ENCODE measurements around the gene DNAJC9. TPM values are rescaled to one million over a fixed set of nuclear protein-coding genes. Genes with fewer than 3 reads are reported as not detected.

DNAJC9 gene
- total RNA-seq, 1 donor, result 41.0 TPM

DNA sequence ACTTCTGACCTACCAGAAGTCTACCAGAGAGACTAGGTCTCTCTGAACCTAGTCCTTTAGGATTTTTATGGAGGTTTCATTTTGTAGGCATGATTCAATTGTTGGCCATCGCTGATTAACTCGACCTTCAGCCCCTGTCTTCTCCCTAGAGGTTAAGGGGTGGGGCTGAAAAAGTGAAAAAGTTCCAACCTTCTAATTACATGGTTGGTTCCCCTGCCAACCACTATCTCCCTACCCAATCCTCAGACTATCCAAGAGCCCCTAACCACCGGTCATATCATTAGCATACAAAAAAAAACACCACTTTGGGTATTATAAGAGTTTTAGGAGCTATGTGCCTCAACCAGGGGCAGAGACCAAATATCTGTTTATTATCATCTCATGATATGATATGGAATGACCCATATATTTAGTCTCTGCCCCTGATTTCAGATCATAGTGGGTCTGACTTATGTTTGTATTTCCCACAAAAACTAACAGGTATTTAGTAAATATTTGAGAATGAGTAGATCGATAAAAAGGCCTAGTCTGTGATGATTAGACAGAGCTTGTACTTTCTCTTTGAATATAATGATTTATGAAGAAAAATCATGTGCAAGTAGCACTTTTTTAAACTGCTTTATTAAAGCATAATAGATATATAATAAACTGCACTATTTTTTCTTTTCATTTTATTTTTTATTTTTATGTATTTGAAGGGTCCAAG is 35.8 kb downstream of the DNAJC9 start:
- no peak for DNase-seq (ENCODE audit: low read depth)
- H3K4me3 ChIP-seq (ENCODE audit: low read depth, low read length), result no peak overlapping the region
- TF ChIP-seq, protein P1, sequence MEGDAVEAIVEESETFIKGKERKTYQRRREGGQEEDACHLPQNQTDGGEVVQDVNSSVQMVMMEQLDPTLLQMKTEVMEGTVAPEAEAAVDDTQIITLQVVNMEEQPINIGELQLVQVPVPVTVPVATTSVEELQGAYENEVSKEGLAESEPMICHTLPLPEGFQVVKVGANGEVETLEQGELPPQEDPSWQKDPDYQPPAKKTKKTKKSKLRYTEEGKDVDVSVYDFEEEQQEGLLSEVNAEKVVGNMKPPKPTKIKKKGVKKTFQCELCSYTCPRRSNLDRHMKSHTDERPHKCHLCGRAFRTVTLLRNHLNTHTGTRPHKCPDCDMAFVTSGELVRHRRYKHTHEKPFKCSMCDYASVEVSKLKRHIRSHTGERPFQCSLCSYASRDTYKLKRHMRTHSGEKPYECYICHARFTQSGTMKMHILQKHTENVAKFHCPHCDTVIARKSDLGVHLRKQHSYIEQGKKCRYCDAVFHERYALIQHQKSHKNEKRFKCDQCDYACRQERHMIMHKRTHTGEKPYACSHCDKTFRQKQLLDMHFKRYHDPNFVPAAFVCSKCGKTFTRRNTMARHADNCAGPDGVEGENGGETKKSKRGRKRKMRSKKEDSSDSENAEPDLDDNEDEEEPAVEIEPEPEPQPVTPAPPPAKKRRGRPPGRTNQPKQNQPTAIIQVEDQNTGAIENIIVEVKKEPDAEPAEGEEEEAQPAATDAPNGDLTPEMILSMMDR (IDR thresholded peaks at IDR 0.05; ENCODE audit: insufficient read depth, low read length), result no peak

GRCh38 chr10:73210395-73211105 is 36.5 kb downstream of the DNAJC9 start:
- no peak overlapping the region for H3K4me3 ChIP-seq (ENCODE audit: low read depth, low read length)
- TF ChIP-seq, protein P1 (IDR thresholded peaks at IDR 0.05; ENCODE audit: insufficient read depth, low read length), result no peak
- DNase-seq (ENCODE audit: low read depth), result no peak

GRCh38 chr10:73209705-73210104 is 37.4 kb downstream of the DNAJC9 start:
- DNase-seq (ENCODE audit: low read depth), result peak; percentile 59
- H3K4me3 ChIP-seq (ENCODE audit: low read depth, low read length), result no peak overlapping the region
- TF ChIP-seq, protein P1 (IDR thresholded peaks at IDR 0.05; ENCODE audit: insufficient read depth, low read length), result no peak

GRCh38 chr10:73207883-73208282 is 39.2 kb downstream of the DNAJC9 start:
- H3K4me3 ChIP-seq (ENCODE audit: low read depth, low read length), result no peak overlapping the region
- TF ChIP-seq, protein P1 (IDR thresholded peaks at IDR 0.05; ENCODE audit: insufficient read depth, low read length), result no peak
- peak; percentile 25 for DNase-seq (ENCODE audit: low read depth)

- H3K4me3 ChIP-seq (ENCODE audit: low read depth, low read length), result no peak overlapping the region
- TF ChIP-seq, protein P1 (IDR thresholded peaks at IDR 0.05; ENCODE audit: insufficient read depth, low read length), result no peak
- no peak for DNase-seq (ENCODE audit: low read depth)
These were observed 40.7 kb downstream of the DNAJC9 start for GRCh38 chr10:73206385-73206784.

GRCh38 chr10:73205890-73206289 is 41.2 kb downstream of the DNAJC9 start:
- no peak for DNase-seq (ENCODE audit: low read depth)
- TF ChIP-seq, protein P1 (IDR thresholded peaks at IDR 0.05; ENCODE audit: insufficient read depth, low read length), result no peak
- H3K4me3 ChIP-seq (ENCODE audit: low read depth, low read length), result no peak overlapping the region
